Activated naive CD4-positive, alpha-beta T cell (primary cell): ENCODE measurements around the gene KIZ.
A peak's percentile ranks its signal among the peaks of the same experiment; 100 is the strongest.

ENCODE experiments used
- DNase-seq, 4 experiments: peaks; one replicate each; lab custom pipeline; 2025; lab: John Stamatoyannopoulos, UW

KIZ gene, protein sequence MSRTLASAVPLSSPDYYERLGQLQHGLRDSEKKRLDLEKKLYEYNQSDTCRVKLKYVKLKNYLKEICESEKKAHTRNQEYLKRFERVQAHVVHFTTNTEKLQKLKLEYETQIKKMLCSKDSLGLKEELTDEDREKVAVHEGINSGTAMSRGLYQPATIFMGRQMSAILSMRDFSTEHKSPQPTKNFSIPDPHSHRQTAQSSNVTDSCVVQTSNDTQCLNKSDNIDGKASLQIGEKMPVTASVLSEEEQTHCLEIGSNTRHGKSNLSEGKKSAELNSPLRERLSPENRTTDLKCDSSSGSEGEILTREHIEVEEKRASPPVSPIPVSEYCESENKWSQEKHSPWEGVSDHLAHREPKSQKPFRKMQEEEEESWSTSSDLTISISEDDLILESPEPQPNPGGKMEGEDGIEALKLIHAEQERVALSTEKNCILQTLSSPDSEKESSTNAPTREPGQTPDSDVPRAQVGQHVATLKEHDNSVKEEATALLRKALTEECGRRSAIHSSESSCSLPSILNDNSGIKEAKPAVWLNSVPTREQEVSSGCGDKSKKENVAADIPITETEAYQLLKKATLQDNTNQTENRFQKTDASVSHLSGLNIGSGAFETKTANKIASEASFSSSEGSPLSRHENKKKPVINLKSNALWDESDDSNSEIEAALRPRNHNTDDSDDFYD

DNA sequence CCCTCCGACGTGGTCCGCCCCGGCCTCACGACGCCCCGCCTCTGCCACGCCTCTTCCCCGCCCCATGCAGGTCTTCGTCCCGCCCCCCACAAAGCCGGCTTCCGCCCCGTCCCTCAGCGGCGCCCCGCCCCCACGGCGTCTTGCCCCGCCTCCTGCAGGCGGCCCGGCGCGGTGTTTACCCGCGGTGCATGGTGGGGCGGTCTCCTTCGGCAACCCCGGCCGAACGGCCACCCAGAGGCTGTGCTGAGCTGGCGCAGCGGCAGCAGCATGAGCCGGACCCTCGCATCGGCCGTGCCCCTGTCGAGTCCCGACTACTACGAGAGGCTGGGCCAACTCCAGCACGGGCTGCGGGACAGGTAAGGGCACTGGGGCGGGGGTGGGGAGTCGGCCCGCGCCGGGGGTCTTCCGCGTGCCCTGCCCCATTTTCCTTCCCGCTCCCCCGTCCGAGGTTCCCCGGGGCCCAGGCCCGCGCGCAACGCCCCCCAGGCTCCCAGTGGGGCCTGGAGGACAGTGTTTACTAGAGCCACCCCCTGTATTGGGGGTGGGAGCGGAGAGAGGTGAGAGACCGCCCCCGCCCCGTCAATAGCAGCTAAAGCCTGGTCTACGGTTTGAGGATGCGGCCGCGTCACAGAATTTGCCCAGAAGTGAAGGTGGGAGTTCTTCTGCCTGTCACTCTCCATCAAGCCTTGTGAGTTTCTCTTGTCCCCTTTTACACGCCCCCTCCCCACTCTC is at the start of gene KIZ:
Gene KIZ (plus strand): TSS at position 234 of the 732 bp plus-strand sequence. CDS start 34 bp downstream, at position 268.
- peak; percentile 94 to 98 (median 98) for DNase-seq

DNA sequence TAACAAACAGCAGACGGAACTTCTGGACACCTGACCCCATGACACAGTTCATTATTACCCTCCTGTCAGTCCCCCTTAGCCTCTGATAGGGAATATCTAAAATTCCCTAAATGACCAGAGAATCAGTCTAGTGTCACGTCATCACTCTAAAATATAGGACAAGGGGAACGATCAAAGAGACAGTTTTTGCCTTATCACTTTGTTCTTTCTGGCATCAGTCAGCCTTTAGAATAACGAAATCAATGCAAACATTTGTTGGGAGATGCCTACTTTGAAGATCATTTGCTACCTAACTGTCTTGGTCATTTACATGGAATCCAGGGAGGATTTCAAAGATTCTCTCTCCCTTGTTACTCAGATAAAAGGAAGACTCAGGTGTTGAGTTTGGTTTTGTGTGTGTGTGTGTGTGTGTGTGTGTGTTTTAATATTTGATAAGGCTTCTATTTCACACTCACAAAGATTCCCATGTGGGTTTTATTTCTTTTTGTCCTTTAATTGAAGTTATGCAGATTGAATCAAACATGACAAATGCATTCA is 48.0 kb upstream of the KIZ start:
- no peak for DNase-seq

DNA sequence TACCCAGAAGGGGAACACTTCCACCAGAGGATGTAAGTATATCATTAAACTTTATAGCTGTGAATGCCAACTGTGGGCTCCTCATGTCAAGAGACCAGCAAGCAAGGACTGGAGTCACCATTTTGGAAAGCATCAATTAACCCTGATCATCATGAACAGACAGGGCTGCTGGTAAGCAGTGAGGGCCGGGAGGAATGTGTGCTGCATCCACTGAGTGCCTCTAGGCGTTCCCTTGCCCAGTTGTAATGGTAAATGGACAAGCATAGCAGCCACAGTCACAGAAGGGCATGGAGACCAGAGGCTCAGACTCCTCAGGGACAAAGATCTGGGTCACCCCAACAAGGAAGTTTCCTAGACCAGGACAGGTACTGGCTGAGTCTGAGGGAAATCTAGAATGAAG is 43.3 kb upstream of the KIZ start:
- DNase-seq, result no peak

DNA sequence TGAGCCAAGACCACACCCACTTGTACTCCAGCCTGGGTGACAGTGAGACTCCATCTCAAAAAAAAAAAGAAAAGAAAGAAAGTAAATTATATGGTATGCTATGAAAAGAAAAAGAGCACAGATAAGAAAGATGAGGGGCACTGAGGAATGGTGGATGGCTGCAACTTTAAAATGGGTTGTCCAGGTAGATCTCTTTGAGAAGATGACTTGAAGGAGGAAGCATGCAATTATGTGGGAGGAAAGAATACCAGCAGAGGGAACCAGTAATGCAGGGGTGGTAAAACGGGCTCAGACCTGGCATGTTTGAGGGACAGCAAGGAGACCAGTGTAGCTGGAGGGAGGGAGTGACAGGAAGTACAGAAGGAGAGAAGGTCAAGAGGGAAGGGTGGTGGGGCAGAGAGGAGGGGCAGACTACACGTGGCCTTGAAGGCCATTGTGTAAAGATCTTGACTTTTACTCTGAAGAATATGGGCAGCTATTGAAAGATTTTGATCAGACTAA is 42.0 kb upstream of the KIZ start:
- no peak for DNase-seq

DNA sequence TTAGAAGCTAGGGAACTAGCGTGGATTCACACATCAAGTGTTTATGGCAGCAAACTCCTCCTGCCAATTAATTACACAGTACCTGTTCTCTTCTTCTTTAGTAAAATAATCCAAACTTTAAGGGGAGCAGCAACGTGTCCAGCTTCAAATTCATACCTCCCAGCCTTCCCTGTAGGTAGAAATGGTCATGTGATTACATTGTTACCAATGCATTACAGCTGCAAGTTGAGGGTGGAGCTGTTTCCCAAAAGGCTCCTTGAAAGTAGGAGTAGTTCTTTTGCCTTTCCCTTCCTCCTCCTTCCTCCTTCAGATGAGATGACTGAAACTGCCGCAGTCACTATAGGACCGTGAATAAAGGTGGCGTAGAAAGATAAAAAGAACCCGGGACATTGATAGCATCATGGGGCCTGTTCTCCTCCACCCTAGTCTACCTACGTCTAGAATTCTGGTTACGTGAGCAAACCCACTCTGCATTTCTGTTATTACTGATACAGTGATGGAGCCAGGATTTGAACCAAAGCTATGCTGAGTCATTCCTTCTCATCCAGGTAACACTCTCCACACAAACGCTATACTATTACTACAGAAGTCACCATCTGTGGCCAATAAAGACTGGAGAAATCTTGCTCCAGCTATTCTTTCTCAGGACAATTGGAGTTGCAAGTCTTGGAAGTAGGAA is 37.9 kb upstream of the KIZ start:
- no peak for DNase-seq

DNA sequence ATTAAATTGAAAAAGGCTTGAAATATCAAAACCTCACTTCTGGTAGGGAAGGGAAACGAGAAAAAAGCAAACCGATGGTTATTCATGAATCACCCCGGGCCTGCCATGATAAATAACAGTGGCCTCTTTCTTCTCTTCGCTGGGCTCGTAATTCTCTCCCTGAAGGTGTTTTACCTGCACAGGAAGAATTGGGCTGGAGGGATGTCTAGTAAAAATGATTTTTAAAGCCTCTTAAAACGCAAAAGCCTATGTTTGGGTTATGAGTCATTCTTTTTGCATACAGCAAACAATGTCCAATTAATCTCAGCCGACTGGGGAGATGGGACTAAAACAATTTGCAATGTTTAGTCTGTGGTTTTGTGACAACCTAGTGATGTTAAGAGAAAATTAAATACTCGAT is 36.5 kb upstream of the KIZ start:
- no peak for DNase-seq

DNA sequence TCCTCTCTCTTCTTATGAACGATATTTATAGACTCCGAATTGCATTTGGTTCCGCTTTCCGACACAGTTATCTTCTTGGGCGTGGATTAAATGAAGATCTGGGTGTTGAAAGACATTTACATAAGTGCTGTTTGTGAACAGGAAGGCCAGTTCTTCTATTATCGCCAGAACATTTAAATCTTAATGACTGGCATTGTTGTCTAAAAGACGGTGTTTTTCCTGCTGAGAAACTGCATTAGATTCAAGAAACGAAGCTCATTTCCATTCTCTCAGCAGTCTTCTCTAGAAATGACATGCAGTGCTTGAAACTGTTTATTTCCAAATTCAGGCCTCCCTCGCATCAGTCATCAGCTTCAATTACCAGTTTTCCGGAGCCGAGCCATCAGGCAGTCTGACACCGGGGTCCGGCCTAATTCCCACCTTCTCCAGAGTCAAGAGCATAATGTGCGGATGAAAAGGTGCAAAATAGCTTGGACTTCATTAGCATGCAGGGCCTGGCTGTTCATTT is 35.7 kb upstream of the KIZ start:
- no peak for DNase-seq

DNA sequence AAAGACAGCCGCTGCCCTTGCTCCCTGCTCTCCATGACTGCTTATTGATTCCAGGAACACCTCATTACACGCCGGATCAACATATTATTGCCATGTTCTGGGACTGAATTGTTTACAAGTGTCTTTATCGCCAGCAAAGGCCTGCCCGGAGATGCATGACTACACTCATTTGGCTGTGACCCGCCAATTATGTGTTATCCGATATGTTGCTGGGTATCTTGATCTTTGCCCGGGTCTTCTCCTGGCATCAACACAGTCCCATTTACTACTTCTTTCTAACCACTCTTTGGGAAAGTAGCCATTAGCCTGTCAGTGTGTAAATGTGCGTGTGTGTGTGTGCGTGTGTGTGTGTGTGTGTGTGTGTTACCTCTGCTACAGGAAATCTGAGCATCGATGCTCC is 35.2 kb upstream of the KIZ start:
- DNase-seq, result no peak

DNA sequence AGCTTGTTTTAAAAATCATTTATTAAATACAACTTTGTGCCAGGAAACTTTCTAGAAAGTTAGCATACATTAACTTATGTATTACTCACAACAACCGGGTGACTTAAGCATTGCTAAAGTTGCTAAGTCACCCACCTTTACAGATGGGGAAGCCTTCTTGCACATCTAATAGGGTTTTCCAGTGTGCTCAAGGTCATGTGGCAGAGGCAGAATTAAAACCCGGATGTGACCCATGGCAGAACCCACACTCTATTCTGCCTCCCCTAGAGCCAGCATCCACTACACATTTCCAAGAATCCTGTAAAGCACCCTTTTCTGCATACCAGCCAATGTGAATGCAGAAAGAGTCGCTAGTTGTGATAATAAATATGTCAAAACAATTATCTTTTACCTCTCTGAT is 33.1 kb upstream of the KIZ start:
- no peak for DNase-seq

DNA sequence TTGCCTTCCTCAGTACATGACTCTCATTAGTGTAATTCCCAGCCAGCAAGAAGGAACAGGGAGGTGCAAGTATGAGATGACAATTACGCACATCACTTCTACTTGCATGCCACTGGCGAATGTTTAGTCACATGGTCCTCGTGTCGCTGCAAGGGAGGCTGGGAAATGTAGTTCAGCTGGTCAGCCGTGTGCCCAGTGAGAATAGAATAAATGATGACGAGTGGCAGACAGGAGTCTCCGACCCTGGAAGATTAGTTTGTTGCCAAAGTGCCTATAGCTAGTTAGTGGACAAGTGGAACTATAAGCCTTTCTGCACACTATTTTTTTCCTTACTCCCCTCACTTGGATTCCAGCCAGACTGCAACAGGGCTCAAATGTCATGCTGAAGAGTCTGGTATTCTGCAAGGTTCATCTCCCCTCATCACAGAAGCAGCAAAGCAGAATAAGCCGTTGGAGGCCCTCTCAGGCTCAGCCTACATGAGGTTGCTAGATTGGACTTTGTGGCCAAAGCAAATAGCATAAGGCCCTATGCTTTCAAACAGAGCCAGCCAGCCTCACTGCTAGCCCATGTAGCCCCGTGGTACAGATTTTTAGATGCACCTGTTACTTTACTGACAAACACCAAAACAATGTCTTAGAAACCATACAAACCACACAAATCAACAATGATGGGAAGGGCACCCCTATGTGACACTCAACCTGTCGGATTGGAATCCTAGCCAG is 29.4 kb upstream of the KIZ start:
- DNase-seq, result no peak

DNA sequence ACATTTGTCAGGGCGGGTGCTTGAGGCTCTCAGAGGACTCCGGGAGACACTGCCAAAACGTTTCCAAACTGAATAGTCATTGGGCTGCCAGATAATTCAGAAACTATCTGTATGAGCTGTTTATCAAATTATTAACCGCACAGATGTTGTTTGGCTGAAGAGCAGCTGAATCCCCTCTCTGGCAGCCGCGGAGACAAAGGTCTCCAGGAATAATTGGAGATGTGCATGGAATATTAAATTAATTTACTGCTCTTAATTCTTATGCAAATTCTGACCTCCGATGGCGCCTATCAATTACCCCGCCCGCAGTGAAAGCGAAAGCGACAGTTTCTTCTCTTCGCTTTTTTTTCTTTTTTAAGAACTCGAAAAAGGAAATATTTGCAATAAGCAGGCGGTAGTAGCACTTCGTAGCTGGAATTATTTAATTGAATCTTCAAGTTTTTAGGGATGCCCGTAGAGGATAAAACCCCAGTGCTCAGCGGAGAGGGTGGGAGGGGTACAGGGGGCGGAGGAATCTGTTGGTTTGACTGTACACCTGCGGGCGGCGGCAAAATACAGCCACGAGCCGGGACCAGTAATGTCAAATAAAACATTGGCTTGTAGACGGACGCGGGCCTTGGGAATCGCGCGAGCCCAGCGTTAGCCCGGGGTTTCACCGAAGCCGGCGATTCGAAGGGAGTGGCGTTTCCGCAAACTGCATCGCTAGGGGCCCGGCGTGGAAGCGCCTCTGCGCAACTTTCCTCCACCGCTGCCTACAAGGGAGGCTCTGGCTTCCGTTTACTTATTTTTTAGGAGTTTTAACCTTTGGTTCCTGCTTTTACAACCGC is 25.9 kb upstream of the KIZ start:
- no peak for DNase-seq

DNA sequence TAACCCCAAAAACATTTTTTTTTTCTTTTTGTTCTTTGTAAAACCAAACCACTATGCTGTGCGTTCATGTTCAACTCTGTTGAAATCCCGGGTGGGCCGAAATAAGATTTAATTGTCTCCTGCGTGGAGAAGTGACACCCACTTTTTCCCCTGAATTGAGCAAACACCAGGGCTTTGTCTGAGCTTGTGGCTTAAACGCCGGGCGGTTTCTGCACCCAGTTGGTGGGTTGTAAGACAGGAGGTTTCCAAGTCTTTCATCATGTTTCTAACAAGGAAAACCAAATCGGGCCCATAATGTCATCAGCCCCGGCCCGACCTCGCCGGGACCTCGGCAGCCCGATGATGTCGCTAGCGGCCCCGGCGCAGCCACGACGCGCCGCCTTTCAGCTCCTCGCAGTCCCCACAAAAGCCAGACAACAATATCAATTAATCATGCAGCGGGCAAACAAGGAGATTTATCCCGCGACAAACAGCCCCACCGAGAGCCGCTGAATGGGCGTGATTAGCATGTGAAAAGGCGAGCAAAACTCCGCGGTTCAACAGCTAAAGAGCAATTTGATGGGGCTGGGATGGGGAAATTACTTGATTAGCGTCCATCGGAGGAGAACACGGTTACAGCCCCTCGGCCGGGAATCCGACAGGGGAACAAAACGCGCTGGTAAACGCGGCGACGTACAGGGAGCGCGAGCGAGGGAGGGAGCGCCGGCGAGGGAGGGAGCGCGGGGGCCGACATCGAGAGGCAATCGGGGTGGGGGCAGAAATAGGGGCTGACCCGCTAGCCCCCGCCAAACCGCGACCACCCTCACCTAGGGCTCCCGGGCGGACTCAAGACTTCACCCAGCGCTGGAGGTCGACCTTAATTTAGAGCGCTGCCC is 25.1 kb upstream of the KIZ start:
- DNase-seq, result no peak

DNA sequence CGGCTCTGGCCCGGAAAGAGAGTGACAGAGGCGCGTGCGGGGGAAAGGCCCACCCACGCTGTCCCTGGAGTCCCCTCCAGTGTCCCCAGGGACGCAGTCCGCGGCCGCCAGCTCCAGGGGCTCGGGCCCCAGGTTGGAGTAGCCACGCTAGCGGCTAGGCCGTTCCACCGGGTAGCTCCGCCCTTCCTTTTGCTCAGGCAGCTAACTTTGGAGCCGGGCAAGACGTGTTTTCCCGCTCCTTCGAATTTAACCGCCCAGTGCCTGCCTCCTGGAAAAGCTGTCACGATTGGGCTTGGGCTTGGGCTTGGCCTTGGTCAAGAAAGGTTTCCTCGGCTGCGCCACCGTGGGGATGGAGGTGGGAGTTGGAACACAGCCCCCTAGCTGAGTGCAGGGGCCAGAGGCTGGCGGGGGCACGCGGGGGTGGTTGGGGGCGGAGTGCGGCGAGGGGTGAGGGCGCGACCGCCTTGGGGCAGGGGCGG is 24.4 kb upstream of the KIZ start:
- no peak for DNase-seq

DNA sequence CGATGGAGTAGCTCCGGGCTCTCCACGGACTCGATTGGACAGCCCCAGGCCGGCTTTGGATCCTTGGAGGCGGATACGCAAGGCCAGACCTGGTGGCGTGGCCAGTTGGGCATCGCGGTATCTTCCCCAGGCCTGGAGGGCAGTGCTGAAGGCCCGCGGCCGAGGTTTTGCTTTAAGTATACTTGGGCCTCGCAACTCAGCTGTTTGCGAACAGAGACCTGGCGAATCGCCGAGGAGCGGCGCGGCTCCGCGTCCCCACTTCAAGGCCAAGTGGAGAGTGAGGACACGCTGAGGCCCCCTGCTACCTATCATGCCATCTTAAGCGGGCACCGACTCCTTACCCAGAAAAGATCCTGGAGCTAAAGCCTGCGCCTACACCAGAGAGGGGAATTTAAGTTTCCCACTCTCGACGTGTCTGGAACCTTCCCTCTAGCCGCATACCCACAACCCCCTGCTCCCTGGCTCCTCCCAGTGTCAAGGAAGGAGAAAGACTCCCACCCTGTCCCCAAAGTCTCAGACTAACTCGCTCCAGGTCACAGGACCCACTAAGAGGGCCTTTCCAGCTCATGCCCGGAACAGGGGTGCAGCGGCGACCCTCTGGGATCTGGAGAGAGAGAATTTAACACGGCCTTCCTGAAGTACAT is 23.8 kb upstream of the KIZ start:
- no peak for DNase-seq

DNA sequence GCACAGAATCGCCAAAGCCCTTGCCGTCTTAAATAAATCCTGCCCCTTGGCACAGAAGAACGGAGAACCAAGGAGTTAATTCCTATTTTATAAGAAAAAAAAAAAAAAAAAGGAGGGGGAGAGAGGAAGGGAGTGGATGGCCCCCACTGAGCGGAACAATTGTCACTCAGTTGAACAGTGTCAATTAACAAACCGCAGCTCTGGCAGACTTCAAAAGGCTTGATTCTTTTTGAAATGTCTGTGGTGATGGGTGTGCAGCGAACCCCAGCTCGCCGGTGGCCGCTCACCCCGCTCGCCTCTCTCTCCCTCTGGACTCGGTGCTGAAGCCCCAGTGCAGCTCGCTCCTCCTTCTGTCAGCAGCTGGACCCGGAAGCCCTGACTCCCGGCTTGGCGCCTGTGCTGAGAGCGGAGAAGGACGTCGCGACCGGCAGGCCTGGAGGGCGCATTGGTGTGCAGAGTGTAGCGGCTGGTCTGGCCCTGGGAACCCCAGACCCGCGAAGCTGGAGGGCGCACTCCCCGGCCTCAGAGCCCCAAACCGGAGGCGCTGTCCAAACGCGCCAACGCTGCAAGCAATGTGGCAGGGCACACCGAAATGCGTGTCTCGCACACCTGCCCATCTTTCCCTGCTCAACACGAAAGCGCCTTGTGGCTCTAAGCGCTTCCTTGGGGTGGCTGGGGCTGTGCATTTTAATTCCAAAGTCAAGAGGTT is 23.1 kb upstream of the KIZ start:
- no peak for DNase-seq

DNA sequence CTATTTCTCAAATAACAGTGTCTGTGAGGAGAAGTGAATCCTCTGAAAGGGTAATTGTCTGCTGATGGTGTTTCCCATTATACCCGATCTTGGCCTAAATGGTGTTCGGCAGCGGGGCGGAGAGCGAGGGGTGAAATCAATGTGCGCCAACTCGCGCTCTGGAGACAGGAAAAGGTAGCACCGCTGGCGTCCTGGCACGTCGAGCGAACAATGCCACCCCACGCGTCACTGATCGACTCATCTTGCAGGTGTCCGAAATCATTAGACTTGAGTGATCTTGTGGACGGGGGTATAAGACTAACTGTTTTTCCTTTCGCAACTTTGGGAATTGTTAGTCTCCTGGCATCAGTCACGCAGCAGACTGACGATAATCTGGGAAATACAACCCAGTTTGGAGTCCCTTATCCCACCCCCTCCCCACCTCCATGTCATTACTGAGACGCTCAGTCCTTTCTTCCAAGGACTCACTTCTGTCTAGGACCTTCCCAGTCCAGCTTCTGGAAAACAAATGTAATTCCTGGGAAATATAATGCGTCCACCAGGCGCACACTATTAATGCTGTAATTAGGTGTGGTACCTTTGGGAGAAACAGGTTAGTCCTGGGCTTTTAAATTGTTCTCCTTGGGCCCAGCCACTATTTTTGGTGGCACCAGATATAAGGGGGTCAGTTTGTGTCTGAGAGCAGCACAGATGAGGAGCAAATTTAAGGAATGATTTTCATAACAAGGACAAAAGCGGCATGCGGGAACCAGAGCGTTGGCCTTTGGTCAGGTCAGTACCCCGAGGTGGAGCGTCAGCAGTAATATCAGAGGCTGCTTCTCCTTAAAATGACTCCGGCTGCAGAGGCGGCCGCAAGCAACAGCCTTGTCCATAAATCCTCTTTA is 22.1 kb upstream of the KIZ start:
- DNase-seq, result no peak

DNA sequence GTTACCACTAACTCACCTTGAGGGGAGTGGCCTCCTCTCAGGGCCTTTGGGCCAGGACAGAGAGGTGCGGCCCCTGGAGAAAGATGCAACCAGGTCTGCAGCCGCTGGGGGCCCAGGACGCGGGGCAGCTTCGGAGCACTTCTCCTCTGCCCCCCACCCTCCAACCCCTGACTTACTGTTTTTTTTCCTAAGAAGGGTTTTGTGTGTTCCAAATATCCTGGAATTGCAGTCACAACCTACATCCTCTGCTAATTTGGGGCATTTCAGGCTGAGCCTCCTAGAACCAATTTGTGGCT is 21.5 kb upstream of the KIZ start:
- no peak for DNase-seq
